Measurements from ENCODE around the gene LSR. TPM values are rescaled to one million over a fixed set of nuclear protein-coding genes. Genes with fewer than 3 reads are reported as not detected.

LSR gene
- total and polyA plus RNA-seq, 2 of the 4 experiments (the other 2 are of a cell fraction): 0.18 to 0.44 TPM

DNA sequence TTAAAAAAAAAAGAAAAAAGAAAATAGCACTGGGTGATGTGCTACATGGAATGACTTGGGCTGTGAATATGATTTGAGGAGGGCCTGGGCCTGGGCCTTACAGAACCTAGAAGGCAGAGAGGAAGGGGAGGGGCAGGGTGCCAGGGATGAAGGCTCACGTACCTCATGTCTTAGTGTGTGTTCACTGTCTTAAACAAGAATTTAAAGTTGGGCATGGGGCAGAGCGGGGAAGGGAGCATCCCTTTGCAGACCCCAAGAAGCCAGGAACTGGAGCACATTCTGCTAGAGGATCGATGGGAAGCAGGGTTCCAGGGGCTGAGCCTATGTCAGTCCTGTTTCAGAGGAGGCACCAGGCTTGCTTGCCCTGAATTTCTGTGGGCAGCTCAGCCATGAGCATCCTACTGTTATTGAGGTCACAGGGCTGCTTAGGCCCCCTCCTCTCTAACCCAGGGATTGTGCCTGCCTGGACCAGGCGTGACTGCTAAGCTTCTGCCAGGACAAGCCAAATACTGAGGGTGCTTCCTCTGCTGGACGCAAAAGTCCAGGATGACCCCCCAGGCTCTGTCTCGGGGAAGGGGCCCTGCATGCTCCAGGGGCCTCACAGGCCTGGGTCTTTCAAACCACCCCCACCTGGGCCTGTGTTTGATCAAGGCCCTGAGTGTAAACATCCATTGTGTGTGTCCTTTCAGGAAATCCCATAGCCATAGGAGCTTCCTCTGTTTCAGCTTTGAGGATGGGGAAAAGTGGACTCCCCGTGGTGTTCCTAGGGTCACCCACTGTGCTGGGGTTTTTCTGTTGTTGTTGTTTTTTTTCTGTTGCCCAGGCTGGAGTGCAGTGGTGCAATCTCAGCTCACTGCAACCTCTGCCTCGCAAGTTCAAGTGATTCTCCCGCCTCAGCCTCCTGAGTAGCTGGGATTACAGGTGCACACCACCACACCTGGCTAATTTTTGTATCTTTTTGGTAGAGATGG lies 4.8 kb downstream of the LSR start (continued):
- no peak for TF ChIP-seq CHD1 (IDR thresholded peaks at IDR 0.05; ENCODE audit: low read depth, low read length)
- TF ChIP-seq RFX5 (IDR thresholded peaks at IDR 0.05; ENCODE audit: low read depth, low read length): no peak

GRCh38 chr19:35254341-35255297 lies 5.8 kb downstream of the LSR start:
- Histone ChIP-seq H3K9me3 (ENCODE audit: control insufficient read depth, insufficient read depth, low read length) (no peaks in the 10 kb centered on the region), H3K4me3 (ENCODE audit: insufficient read depth, low read depth, low read length) (no peak overlapping the region), H3K18ac (ENCODE audit: low read depth, low read length) (no peak overlapping the region), H3K23ac (ENCODE audit: low read depth, low read length) (no peak overlapping the region), H3K56ac (ENCODE audit: extremely low read depth, insufficient read depth, low read length) (no peak overlapping the region), H3K9ac (ENCODE audit: low read depth, low read length) (no peak overlapping the region), H2BK5ac (ENCODE audit: low read depth, low read length, poor library complexity, severe bottlenecking) (no peak overlapping the region), H2BK120ac (ENCODE audit: low read depth, low read length) (no peak overlapping the region), H3K14ac (replicated peaks; ENCODE audit: low read depth, low read length) (no peak overlapping the region), H3K27ac (ENCODE audit: insufficient read depth, low read length) (no peak overlapping the region), H4K5ac (ENCODE audit: low read depth, low read length) (no peak overlapping the region), H3K4ac (ENCODE audit: low read depth, low read length) (no peak overlapping the region), H2AK9ac (replicated peaks; ENCODE audit: low read depth, low read length, poor library complexity) (no peak overlapping the region), H4K20me1 (ENCODE audit: insufficient read depth, low read length) (no peaks in the 10 kb centered on the region), H3K27me3 (ENCODE audit: control insufficient read depth, insufficient read depth, low read length) (peaks cover 34% of the 10 kb centered on the region), H3K4me1 (ENCODE audit: control insufficient read depth, insufficient read depth, low read length) (no peaks in the 10 kb centered on the region), H2AK5ac (ENCODE audit: low read depth, low read length) (no peak overlapping the region), H4K91ac (ENCODE audit: insufficient read depth, low read depth, low read length) (no peak overlapping the region), H3K79me1 (ENCODE audit: low read depth in 1 of 2, low read length in 2 of 2) (no peaks in the 10 kb centered on the region), H3K9me1 (ENCODE audit: insufficient read depth, low read length) (no peaks in the 10 kb centered on the region), H2BK20ac (ENCODE audit: low read depth, low read length) (no peak overlapping the region), H4K8ac (ENCODE audit: low read depth in 2 of 2, low read length in 2 of 2) (no peak overlapping the region), H2AFZ (replicated peaks; ENCODE audit: low read length, poor library complexity) (no peak overlapping the region), H3K36me3 (ENCODE audit: control insufficient read depth, insufficient read depth, low read length) (no peaks in the 10 kb centered on the region), H2BK15ac (ENCODE audit: low read depth, low read length) (no peak overlapping the region), H3K4me2 (ENCODE audit: low read depth, low read length) (no peak overlapping the region)
- TF ChIP-seq RCOR1 (IDR thresholded peaks at IDR 0.05; ENCODE audit: insufficient replicate concordance, low read length) (no peak), CHD1 (IDR thresholded peaks at IDR 0.05; ENCODE audit: low read depth, low read length) (no peak), RFX5 (IDR thresholded peaks at IDR 0.05; ENCODE audit: low read depth, low read length) (no peak), NFE2L2 (IDR thresholded peaks at IDR 0.05; ENCODE audit: low read depth, low read length) (no peak), SMC3 (IDR thresholded peaks at IDR 0.05; ENCODE audit: low read depth, low read length) (no peak), CEBPB (IDR thresholded peaks at IDR 0.05; ENCODE audit: low read depth, low read length) (no peak), CTCF (conservative IDR thresholded peaks at IDR 0.05; ENCODE audit: low read depth, low read length) (no peak), MXI1 (IDR thresholded peaks at IDR 0.05; ENCODE audit: borderline replicate concordance, low read depth, low read length) (no peak), RAD21 (IDR thresholded peaks at IDR 0.05; ENCODE audit: low read length) (no peak)
- CTCF ChIA-PET: interaction anchor here (1.2 kb wide), 1 partner anchor 14 kb away, joined by 3 read pairs; no protein-coding TSS in a partner anchor
- WGBS, 2 experiments (ENCODE audit: extremely low coverage in 2 of 2, insufficient read length in 1 of 2): 76% methylated on average over 5 of the region's 17 CpGs; no CpG with 5 or more reads in 1 of the 2 experiments
- dilution Hi-C loops (cut with HindIII; ENCODE audit: low sequenced_read_pairs, unreplicated experiment): no loop called here
- ATAC-seq (ENCODE audit: low read depth): no peak
- POLR2A ChIA-PET (ENCODE audit: unreplicated experiment): no interaction called here
- in situ Hi-C loops (cut with MboI; ENCODE audit: low sequenced_read_pairs): no loop called here
- DNase-seq: no peak
- no TSS peak for BruUV-seq (replicated peaks)
- intact Hi-C loops (cut with micrococcal nuclease): no loop called here

Measured in IMR-90 (cell line).